Measurements from ENCODE around the gene TUBB4A.

The TUBB4A gene

GRCh38 chr19:6476896-6477431 is 25.1 kb downstream of the TUBB4A start:
- H3K27ac ChIP-seq = no peak overlapping the region
- peak overlapping the region in 1 of 7 experiments; percentile 19 for H3K4me3 ChIP-seq

- H3K27ac ChIP-seq = no peak overlapping the region
- H3K4me3 ChIP-seq = peak overlapping the region in 1 of 7 experiments; percentile 19
These were observed 25.8 kb downstream of the TUBB4A start for GRCh38 chr19:6476155-6476895.

- H3K4me3 ChIP-seq = no peak overlapping the region
- H3K27ac ChIP-seq = no peak overlapping the region
These were observed 26.6 kb downstream of the TUBB4A start for GRCh38 chr19:6475321-6476108.

GRCh38 chr19:6473647-6474046 is 28.5 kb downstream of the TUBB4A start:
- H3K27ac ChIP-seq = no peak overlapping the region
- no peak overlapping the region for H3K4me3 ChIP-seq

- Histone ChIP-seq H3K27ac (no peak overlapping the region), H3K4me3 (no peak overlapping the region)
These were observed 29.4 kb downstream of the TUBB4A start for GRCh38 chr19:6472713-6473112.

GRCh38 chr19:6471076-6471475 is 31.0 kb downstream of the TUBB4A start:
- Histone ChIP-seq H3K27ac (no peak overlapping the region), H3K4me3 (no peak overlapping the region)

- Histone ChIP-seq H3K4me3 (no peak overlapping the region), H3K27ac (no peak overlapping the region)
These were observed 31.9 kb downstream of the TUBB4A start for GRCh38 chr19:6470173-6470572.

GRCh38 chr19:6467384-6467783 is 34.7 kb downstream of the TUBB4A start:
- no peak overlapping the region for H3K4me3 ChIP-seq
- H3K27ac ChIP-seq = no peak overlapping the region

GRCh38 chr19:6466526-6467248 is 35.4 kb downstream of the TUBB4A start:
- no peak overlapping the region for H3K27ac ChIP-seq
- no peak overlapping the region for H3K4me3 ChIP-seq

GRCh38 chr19:6465663-6466062 is 36.4 kb downstream of the TUBB4A start:
- Histone ChIP-seq H3K27ac (no peak overlapping the region), H3K4me3 (no peak overlapping the region)

GRCh38 chr19:6465006-6465405 is 37.1 kb downstream of the TUBB4A start:
- Histone ChIP-seq H3K4me3 (peak overlapping the region in 5 of 7 experiments; percentile 30 to 69 (median 55)), H3K27ac (peak overlapping the region in 8 of 21 experiments; percentile 62 to 88 (median 82))

- Histone ChIP-seq H3K27ac (peak within 1 kb of the TSS in 19 of 21 experiments; percentile 15 to 88 (median 72)), H3K4me3 (peak within 1 kb of the TSS; percentile 30 to 69 (median 52))
These were observed 37.8 kb downstream of the TUBB4A start, which contains the start of gene CRB3 for GRCh38 chr19:6464070-6464873. CRB3 (plus strand) TSS chr19:6464271; CDS start chr19:6464702, 431 bp downstream.

- H3K4me3 ChIP-seq = peak overlapping the region; percentile 49 to 83 (median 67)
- peak overlapping the region in 18 of 21 experiments; percentile 39 to 87 (median 77) for H3K27ac ChIP-seq
These were observed 41.8 kb downstream of the TUBB4A start for GRCh38 chr19:6460099-6460884.

- Histone ChIP-seq H3K4me3 (peak within 1 kb of the TSS; percentile 49 to 83 (median 67)), H3K27ac (peak within 1 kb of the TSS in 18 of 21 experiments; percentile 39 to 87 (median 77))
These were observed 42.6 kb downstream of the TUBB4A start, which contains the start of gene SLC25A23 for GRCh38 chr19:6459262-6460098. SLC25A23 (minus strand) TSS chr19:6459792; CDS start chr19:6459628, 164 bp downstream.

GRCh38 chr19:6458695-6459261 is 43.3 kb downstream of the TUBB4A start:
- peak overlapping the region; percentile 49 to 83 (median 67) for H3K4me3 ChIP-seq
- peak overlapping the region in 13 of 21 experiments; percentile 28 to 87 (median 77) for H3K27ac ChIP-seq

- Histone ChIP-seq H3K4me3 (peak overlapping the region in 2 of 7 experiments; percentile 7 to 59), H3K27ac (peak overlapping the region in 1 of 21 experiments; percentile 78)
These were observed 44.0 kb downstream of the TUBB4A start for GRCh38 chr19:6457958-6458694.

Measured in skin epidermis (tissue), 12 donors.